WERI-Rb-1 (cell line): ENCODE results near the gene ST6GALNAC4.

ENCODE experiments used
- DNase-seq: peaks from one replicate; pipeline ENCODE4 v3.0.0-alpha.2; 2020
- H3K27ac ChIP-seq: fragments of 250-450 bp; sonication (Bioruptor Pico); 2 replicates; pipeline ENCODE4 v1.5.1; 2020; ENCODE audit warnings: mild to moderate bottlenecking, moderate library complexity
- H3K27me3 ChIP-seq: fragments of 250-450 bp; sonication (Bioruptor Pico); 2 replicates; pipeline ENCODE4 v1.5.1; 2021; ENCODE audit warnings: mild to moderate bottlenecking, low read depth, moderate library complexity; ENCODE audit not compliant: insufficient read depth, severe bottlenecking
- H3K36me3 ChIP-seq: fragments of 250-450 bp; sonication (Bioruptor Pico); 2 replicates; pipeline ENCODE4 v1.5.1; 2020; ENCODE audit warnings: mild to moderate bottlenecking, moderate library complexity
- H3K4me3 ChIP-seq: 2 replicates; pipeline ENCODE4 v1.5.1; 2011; ENCODE audit warnings: low read depth, mild to moderate bottlenecking, control low read depth, low read length
- H3K9me3 ChIP-seq: fragments of 250-450 bp; sonication (Bioruptor Pico); 2 replicates; pipeline ENCODE4 v1.5.1; 2021; ENCODE audit warnings: mild to moderate bottlenecking, moderate library complexity; ENCODE audit not compliant: severe bottlenecking
- CTCF ChIP-seq: IDR thresholded peaks from 2 replicates; pipeline ENCODE4 v1.5.1; 2011; ENCODE audit warnings: low read depth, mild to moderate bottlenecking, control low read depth, inconsistent platforms, low read length

ST6GALNAC4 gene

GRCh38 chr9:127931092-127931881 lies 14.4 kb upstream of the ST6GALNAC4 start:
- DNase-seq: no peak
- Histone ChIP-seq H3K27ac (no peak overlapping the region), H3K4me3 (peak overlapping the region; percentile 61), H3K9me3 (no peaks in the 10 kb centered on the region), H3K36me3 (peaks cover 20% of the 10 kb centered on the region), H3K27me3 (no peaks in the 10 kb centered on the region)
- no peak for TF ChIP-seq CTCF

- H3K9me3 ChIP-seq: no peaks in the 10 kb centered on the region
- peak; percentile 91 for DNase-seq
- H3K36me3 ChIP-seq: peaks cover 11% of the 10 kb centered on the region
- H3K27ac ChIP-seq: peak within 1 kb of the TSS; percentile 9; the same call in 1 of the 2 replicates
- H3K27me3 ChIP-seq: no peaks in the 10 kb centered on the region
- peak within 1 kb of the TSS; percentile 61 for H3K4me3 ChIP-seq
- TF ChIP-seq CTCF: peak; percentile 56
Measured at GRCh38 chr9:127930231-127931091, 13.6 kb upstream of the ST6GALNAC4 start, which contains the start of gene PIP5KL1. Gene PIP5KL1 (minus strand): TSS chr9:127930777. CDS start chr9:127930752, 25 bp downstream.

GRCh38 chr9:127929625-127929979 lies 12.8 kb upstream of the ST6GALNAC4 start:
- Histone ChIP-seq H3K9me3 (no peaks in the 10 kb centered on the region), H3K27ac (no peak overlapping the region), H3K36me3 (peaks cover 3% of the 10 kb centered on the region; the same call in 1 of the 2 replicates), H3K27me3 (no peaks in the 10 kb centered on the region), H3K4me3 (no peak overlapping the region)
- no peak for DNase-seq
- TF ChIP-seq CTCF: no peak

- H3K27ac ChIP-seq: no peak overlapping the region
- TF ChIP-seq CTCF: no peak
- no peaks in the 10 kb centered on the region for H3K9me3 ChIP-seq
- no peak overlapping the region for H3K4me3 ChIP-seq
- DNase-seq: no peak
- peaks cover 2% of the 10 kb centered on the region; the same call in 1 of the 2 replicates for H3K36me3 ChIP-seq
- H3K27me3 ChIP-seq: no peaks in the 10 kb centered on the region
Measured at GRCh38 chr9:127928676-127929624, 12.1 kb upstream of the ST6GALNAC4 start.

GRCh38 chr9:127927988-127928675 lies 11.3 kb upstream of the ST6GALNAC4 start:
- H3K9me3 ChIP-seq: no peaks in the 10 kb centered on the region
- no peak for TF ChIP-seq CTCF
- no peak overlapping the region for H3K4me3 ChIP-seq
- DNase-seq: no peak
- H3K27ac ChIP-seq: no peak overlapping the region
- no peaks in the 10 kb centered on the region for H3K27me3 ChIP-seq
- H3K36me3 ChIP-seq: no peaks in the 10 kb centered on the region
